ENCODE data around the gene NRG3.

Gene NRG3

DNA sequence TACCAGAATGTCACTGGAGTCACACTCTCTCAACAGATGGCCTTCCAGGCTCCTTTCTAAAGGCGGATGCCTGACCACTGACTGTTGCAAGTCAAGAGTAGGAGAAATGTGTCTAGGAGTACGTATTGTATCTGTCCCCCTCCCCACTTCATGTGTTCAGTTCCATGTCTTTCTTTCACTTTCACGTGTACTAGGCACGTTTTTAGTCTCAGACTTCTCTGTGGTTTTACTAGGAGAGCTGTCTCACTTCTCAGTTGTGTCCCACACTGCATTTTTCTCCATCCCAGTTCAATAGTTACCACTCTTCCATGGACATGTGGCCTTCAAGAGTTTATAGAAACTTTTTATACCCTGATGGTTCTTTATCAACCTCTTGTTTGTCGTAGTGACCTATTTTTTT, 893.0 kb downstream of the NRG3 start:
- DNase-seq (ENCODE audit: low read depth in 2 of 2, low spot score in 1 of 2) = no peak

DNA sequence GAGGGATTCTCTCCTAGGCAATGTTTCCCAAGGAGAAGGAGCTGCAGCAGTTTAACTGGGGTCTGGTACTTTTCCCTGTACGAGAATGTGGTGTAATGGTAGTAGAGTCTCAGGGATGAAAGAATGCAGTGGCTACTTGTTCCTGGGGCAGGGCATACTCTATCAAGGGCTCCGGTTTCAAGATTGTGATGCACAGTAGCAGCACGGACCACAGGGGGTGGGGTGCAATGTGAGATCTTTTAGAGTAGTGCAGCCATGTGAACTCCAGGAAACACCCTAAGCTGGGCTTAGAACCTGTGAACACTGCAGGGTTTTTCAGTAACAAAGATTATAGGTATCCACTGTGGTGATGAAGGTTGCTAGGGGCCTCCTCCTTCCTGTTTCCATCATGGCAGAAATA, 903.9 kb downstream of the NRG3 start:
- no peak for DNase-seq (ENCODE audit: low read depth in 2 of 2, low spot score in 1 of 2)

DNA sequence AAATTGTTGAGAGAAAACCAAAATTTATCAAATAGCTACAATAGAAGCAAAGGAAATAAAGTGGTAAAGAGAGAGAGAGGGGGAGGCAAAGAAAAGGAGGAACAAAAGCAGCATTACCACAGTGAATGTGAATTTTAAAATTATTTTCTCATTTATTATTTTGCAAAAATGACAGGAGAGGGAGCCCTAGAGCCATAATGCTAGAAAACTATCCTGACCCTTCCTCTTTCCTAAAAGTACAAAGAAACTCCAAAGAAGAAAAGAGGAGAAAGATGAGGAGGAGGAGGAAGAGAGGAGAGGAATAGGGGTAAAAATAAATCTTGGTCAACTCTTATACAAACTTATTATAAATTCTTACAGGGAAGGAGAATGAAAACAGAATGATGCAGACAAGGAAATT, 921.5 kb downstream of the NRG3 start:
- no peak for DNase-seq (ENCODE audit: low read depth in 2 of 2, low spot score in 1 of 2)

DNA sequence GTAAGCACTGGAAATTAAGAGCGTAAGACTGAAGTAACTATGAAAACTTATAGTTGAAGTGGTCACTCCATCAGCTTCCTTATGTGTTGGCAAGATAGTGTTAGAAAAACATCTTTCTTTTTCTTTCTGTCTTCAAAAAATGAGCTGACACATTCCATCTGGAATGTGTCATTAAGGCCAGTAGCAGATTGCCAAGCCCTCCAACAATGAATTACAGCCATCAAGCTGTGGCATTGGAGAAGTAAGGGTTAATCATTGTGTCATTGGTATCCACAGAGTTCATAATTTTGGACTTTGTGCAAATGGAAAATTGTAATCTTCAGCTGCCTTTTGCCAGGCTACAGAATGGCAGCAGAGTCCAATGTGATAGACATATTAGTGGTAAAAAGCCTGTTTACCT, 926.3 kb downstream of the NRG3 start:
- no peak for DNase-seq (ENCODE audit: low read depth in 2 of 2, low spot score in 1 of 2)

- no peak for DNase-seq (ENCODE audit: low read depth in 2 of 2, low spot score in 1 of 2)
These were observed 936.6 kb downstream of the NRG3 start for GRCh38 chr10:82811621-82812020.

DNA sequence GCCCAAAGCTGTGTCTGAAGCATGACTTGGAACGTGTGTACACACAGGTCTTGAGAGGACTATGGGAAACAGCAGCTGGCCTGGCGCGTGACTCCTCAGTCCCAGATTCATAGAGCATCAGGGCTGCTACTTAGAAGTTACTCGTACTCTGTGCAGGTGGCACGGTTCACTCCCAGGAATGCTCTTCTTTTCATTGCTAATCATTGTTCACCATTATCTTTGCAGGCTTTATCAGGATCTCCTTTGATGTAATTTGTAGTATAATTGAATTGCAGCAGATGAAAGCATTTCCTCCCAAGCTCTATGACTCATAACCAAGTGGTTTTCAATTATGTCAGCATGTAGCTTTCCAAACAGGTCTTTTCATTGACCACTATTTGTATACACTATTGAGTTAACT, 938.9 kb downstream of the NRG3 start:
- no peak for DNase-seq (ENCODE audit: low read depth in 2 of 2, low spot score in 1 of 2)

DNA sequence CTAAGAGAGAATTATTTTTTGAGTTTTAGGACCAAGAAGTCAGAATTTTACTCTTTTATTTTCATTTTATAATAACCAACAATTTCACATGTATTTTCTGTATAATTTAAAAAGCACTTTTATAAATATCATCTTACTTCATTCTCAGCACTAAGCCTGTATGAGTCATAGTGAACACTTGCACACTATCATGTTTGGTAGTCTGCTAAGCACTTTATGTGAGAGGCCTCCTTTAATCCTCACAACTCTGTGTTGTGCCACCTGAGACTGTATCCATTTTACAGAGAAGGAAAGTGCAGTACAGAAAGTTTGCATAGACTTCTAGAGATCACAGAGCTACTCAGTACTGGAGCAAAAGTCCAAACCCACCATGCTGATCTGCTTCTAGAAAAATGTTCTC, 939.6 kb downstream of the NRG3 start:
- DNase-seq (ENCODE audit: low read depth in 2 of 2, low spot score in 1 of 2) = no peak

GRCh38 chr10:82815680-82816079, 940.7 kb downstream of the NRG3 start:
- DNase-seq (ENCODE audit: low read depth in 2 of 2, low spot score in 1 of 2) = no peak

- DNase-seq (ENCODE audit: low read depth in 2 of 2, low spot score in 1 of 2) = no peak
These were observed 942.9 kb downstream of the NRG3 start for GRCh38 chr10:82817676-82818422.

- no peak for DNase-seq (ENCODE audit: low read depth in 2 of 2, low spot score in 1 of 2)
These were observed 946.0 kb downstream of the NRG3 start for GRCh38 chr10:82821043-82821442.

DNA sequence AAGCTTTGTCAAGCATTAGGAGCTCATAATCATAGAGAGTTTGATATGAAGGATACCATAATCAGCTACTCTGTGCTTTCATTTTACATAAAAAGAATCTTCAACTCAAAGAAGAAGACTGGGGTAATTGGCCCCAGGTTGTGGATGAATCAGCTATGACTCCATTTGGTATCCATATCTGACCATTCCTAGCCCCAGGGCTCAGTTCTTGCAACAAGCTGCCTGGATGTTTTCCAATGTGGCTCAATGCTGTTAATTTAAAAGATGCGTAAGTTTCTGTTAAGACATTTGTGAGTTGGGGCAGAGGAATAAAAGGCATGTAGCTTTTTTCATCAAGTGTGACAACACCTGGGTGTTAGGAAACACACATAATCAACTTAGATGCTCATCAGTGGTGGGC, 951.1 kb downstream of the NRG3 start:
- no peak for DNase-seq (ENCODE audit: low read depth in 2 of 2, low spot score in 1 of 2)

DNA sequence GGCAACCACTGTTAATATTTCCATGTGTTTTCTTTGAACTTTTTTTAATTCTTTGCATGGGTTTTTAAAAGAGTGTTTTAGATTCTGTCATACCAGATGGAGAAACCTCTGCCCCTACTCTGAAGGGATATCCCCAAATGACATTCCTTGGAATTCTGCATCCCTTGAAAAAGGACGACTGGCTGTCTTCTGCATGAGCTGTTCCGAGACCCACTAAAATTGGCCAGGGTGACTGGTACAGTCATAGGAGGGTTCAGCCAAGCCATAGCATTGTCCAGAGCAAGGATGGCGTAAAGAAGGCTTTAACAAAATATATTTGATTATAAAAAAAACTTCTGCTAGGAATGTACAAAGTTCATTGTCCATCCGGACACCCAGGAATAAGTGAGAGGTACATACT, 952.9 kb downstream of the NRG3 start:
- no peak for DNase-seq (ENCODE audit: low read depth in 2 of 2, low spot score in 1 of 2)

GRCh38 chr10:82847242-82847641, 972.2 kb downstream of the NRG3 start:
- DNase-seq (ENCODE audit: low read depth in 2 of 2, low spot score in 1 of 2) = no peak

GRCh38 chr10:82850191-82850590, 975.2 kb downstream of the NRG3 start:
- DNase-seq (ENCODE audit: low read depth in 2 of 2, low spot score in 1 of 2) = no peak

DNA sequence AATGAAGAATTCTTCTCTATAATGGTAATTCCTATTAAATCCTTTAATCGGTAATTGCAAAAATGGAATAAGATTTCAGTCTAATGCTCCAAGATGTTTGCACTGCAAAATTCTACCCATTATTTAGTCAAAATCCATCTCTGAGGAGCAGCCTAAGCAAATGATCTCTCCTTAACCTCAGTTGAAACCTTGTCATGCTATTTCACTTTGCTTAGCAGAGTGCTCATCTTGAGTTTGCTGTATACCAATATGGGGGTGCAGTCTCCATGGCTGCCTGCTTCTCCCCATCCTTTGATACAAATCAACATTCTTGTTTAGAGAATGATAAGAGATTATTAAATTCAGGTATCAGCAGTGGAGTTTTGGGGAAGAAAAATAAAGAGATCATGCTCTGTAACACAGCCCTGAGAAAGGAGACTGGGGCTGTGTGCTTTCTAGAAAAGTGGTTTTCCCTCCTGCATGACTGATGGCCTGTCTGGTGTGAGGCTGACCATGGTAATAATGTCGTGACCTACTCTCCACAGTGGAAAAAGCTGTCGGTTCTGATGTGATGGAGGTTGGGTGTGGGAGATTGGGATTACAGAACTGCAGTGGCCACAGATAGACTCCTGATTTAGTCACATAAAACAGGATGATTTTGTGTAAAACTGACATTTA, 982.1 kb downstream of the NRG3 start:
- DNase-seq (ENCODE audit: low read depth in 2 of 2, low spot score in 1 of 2) = no peak

DNA sequence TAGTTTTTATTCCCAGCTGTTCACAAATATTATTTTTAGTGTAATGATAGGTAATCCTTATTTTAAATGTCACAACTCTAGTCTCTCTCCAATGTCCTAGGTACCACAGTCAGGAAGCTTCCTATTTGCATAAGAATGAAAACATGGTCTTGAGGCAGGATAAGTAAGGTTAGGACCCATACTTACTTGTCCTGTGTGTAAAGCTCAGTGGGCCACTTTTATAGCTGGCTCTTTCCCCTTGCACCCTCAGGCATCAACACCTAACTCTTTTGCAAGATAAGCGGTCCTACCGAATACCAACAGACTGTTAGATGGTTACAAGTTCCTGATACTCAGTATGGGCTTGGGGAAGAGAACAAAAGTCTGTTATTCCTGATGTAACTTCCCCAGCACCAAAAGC, 986.9 kb downstream of the NRG3 start:
- no peak for DNase-seq (ENCODE audit: low read depth in 2 of 2, low spot score in 1 of 2)

- DNase-seq (ENCODE audit: low read depth in 2 of 2, low spot score in 1 of 2) = no peak
These were observed 990.4 kb downstream of the NRG3 start for GRCh38 chr10:82865366-82865765.

- no peak for DNase-seq (ENCODE audit: low read depth in 2 of 2, low spot score in 1 of 2)
These were observed 991.5 kb downstream of the NRG3 start for GRCh38 chr10:82866424-82867020.

GRCh38 chr10:82867056-82867455, 992.1 kb downstream of the NRG3 start:
- no peak for DNase-seq (ENCODE audit: low read depth in 2 of 2, low spot score in 1 of 2)

- no peak for DNase-seq (ENCODE audit: low read depth in 2 of 2, low spot score in 1 of 2)
These were observed 999.7 kb downstream of the NRG3 start for GRCh38 chr10:82874671-82875070.

DNA sequence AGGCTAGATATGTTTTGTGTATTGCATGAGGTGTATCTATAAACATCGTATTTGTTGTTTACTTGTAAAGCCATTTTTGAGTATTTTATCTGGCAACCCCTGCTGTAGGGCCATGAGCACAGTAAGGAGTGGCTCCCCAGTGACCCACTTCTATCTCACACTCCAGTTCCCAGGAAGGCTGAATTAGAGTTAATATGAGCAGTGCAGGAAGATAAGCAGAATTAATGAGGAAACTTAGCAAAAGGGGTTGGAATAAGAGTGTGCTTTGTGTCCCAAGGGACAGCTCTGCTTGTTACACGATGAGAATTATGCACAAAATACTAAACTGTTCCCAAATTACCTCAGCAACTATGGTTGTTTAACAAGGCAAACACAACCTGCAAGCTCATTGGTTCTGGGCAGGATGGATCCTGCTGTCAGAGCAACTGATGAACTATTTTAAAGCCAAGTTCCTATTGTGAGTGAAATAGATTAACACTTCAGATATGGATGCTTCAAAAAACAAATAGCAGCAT, 1005.8 kb downstream of the NRG3 start:
- DNase-seq (ENCODE audit: low read depth in 2 of 2, low spot score in 1 of 2) = no peak

GRCh38 chr10:82882722-82883121, 1007.7 kb downstream of the NRG3 start:
- no peak for DNase-seq (ENCODE audit: low read depth in 2 of 2, low spot score in 1 of 2)

All from stimulated activated CD8-positive, alpha-beta memory T cell treated with anti-CD3 and anti-CD28 coated beads, Interleukin-4, amount 100 ng/mL, for 4 hours (primary cell).